WERI-Rb-1 (cell line): ENCODE data around the gene SYNCRIP.

Experiments
- DNase-seq: peaks from one replicate; pipeline ENCODE4 v3.0.0-alpha.2; 2020
- H3K27ac ChIP-seq: fragments of 250-450 bp; sonication (Bioruptor Pico); 2 replicates; pipeline ENCODE4 v1.5.1; 2020; ENCODE audit warnings: mild to moderate bottlenecking, moderate library complexity
- H3K27me3 ChIP-seq: fragments of 250-450 bp; sonication (Bioruptor Pico); 2 replicates; pipeline ENCODE4 v1.5.1; 2021; ENCODE audit warnings: mild to moderate bottlenecking, low read depth, moderate library complexity; ENCODE audit not compliant: insufficient read depth, severe bottlenecking
- H3K36me3 ChIP-seq: fragments of 250-450 bp; sonication (Bioruptor Pico); 2 replicates; pipeline ENCODE4 v1.5.1; 2020; ENCODE audit warnings: mild to moderate bottlenecking, moderate library complexity
- H3K4me3 ChIP-seq: 2 replicates; pipeline ENCODE4 v1.5.1; 2011; ENCODE audit warnings: low read depth, mild to moderate bottlenecking, control low read depth, low read length
- H3K9me3 ChIP-seq: fragments of 250-450 bp; sonication (Bioruptor Pico); 2 replicates; pipeline ENCODE4 v1.5.1; 2021; ENCODE audit warnings: mild to moderate bottlenecking, moderate library complexity; ENCODE audit not compliant: severe bottlenecking
- TF ChIP-seq, protein P1 (sequence below): IDR thresholded peaks from 2 replicates; pipeline ENCODE4 v1.5.1; 2011; ENCODE audit warnings: low read depth, mild to moderate bottlenecking, control low read depth, inconsistent platforms, low read length

SYNCRIP gene

DNA sequence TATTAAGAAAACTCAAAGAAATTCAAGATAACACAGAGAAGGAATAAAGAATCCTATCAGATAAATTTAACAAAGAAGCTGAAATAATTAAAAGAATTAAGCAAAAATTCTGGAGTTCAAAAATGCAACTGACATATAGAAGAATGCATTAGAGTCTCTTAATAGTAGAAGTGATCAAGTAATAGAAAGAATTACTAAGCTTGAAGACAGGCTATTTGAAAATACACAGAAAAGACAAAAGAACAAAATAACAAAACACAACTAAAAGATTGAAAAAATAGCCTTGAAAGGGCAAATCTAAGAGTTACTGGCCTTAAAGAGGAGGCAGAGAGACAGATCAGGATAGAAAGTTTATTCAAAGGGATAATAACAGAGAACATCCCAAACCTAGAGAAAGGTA lies 61.1 kb downstream of the SYNCRIP start:
- Histone ChIP-seq H3K27me3 (no peaks in the 10 kb centered on the region), H3K27ac (no peak overlapping the region), H3K9me3 (peaks cover 7% of the 10 kb centered on the region), H3K4me3 (no peak overlapping the region), H3K36me3 (no peaks in the 10 kb centered on the region)
- DNase-seq = no peak
- TF ChIP-seq, protein P1, sequence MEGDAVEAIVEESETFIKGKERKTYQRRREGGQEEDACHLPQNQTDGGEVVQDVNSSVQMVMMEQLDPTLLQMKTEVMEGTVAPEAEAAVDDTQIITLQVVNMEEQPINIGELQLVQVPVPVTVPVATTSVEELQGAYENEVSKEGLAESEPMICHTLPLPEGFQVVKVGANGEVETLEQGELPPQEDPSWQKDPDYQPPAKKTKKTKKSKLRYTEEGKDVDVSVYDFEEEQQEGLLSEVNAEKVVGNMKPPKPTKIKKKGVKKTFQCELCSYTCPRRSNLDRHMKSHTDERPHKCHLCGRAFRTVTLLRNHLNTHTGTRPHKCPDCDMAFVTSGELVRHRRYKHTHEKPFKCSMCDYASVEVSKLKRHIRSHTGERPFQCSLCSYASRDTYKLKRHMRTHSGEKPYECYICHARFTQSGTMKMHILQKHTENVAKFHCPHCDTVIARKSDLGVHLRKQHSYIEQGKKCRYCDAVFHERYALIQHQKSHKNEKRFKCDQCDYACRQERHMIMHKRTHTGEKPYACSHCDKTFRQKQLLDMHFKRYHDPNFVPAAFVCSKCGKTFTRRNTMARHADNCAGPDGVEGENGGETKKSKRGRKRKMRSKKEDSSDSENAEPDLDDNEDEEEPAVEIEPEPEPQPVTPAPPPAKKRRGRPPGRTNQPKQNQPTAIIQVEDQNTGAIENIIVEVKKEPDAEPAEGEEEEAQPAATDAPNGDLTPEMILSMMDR = no peak

DNA sequence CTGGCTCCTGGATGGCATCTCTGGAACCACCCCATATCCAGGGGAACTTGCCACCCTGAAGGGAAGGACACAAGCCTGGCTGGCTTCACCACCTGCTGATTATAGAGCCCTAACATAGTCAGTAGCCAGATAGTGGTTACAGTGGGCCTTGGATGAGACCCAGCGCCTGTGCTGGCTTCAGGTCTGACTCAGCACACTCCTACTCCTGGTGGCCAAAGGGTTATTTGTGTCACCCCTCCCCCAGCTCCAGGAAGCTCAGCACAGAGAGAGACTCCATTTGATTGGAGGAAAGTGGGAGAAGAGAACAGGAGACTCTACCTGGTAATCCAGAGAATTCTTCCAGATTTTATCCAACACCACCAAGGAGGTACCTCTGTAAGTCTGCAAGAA lies 61.8 kb downstream of the SYNCRIP start:
- no peak overlapping the region for H3K27ac ChIP-seq
- TF ChIP-seq, protein P1 = no peak

DNA sequence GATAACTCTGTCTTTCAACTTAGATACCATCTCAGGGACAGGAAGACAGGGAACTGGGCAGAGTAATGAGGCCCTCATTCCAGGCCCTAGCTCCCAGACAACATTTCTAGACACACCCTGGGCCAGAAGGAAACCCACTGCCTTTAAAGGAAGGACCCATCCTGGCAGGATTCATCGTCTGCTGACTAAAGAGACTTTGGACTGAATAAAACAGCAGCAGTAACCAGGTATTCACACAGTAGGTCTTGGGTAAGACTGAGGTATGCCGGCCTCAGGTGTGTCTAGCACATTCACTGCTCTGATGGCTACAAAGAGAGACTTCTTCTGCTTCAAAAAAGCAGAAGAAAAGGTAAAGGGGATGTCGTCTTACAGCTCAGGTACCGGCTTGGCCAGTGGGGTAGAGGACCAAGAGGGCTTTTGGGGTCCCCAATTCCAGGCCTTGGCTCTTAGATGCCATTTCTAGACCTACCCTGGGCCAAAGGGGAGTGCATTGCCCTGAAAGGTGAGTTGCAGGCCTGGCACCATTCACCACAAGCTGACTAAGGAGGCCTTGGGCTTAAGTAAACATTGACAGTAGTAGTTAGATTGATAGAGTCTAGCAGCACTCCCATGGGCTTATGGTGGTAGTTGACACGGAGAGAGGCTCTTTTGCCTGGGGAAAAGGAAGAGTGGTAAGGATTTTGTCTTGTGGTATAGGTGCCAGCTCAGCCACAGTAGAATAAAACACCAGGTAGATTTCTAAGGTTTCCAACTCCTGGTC lies 62.4 kb downstream of the SYNCRIP start:
- Histone ChIP-seq H3K4me3 (no peak overlapping the region), H3K9me3 (peaks cover 7% of the 10 kb centered on the region), H3K27me3 (no peaks in the 10 kb centered on the region), H3K27ac (no peak overlapping the region), H3K36me3 (no peaks in the 10 kb centered on the region)
- DNase-seq = no peak
- TF ChIP-seq, protein P1 = no peak

More for the DNA sequence above, 61.8 kb downstream of the SYNCRIP start:
- Histone ChIP-seq H3K27me3 (no peaks in the 10 kb centered on the region), H3K36me3 (no peaks in the 10 kb centered on the region), H3K9me3 (peaks cover 7% of the 10 kb centered on the region), H3K4me3 (no peak overlapping the region)
- no peak for DNase-seq

DNA sequence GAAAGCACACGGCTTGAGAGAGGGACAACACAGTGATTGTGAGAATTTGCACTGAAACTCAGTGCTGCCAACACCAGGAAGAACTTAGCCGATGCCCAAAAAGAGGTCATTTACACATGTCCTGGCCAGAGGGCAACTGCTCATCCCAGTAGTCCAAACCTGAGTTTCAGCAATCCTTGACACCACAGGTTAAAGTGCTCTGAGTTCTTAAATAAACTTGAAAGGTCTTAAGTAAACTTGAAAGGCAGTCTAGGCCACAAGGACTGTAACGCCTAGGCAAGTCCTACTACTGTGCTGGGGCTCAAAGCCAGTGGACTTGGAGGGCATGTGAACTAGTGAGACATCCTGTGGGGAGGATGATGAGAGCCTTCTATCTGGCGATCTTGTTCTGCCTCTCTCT lies 63.1 kb downstream of the SYNCRIP start:
- Histone ChIP-seq H3K4me3 (no peak overlapping the region), H3K27me3 (no peaks in the 10 kb centered on the region), H3K9me3 (peaks cover 7% of the 10 kb centered on the region), H3K27ac (no peak overlapping the region), H3K36me3 (no peaks in the 10 kb centered on the region)
- no peak for DNase-seq
- TF ChIP-seq, protein P1 = no peak

DNA sequence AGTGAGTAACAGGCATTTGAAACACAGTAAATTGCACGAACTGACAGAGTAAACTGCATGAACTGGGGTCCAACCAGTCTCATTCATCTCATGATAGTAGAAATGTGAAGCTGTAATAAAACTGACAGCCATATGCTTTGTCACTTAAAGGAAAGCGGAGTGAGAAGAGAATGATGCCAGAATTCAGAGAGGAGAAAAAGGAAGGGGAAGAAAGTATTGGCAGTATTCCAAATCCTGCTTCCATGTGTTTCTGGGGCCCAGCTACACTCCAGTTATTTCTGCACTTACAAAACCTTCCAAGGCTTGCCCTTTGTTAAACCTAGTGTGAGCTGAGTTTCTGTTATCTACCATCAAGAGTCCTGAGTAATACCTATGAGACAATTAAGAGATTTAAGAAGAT lies 66.2 kb downstream of the SYNCRIP start:
- Histone ChIP-seq H3K27ac (no peak overlapping the region), H3K27me3 (no peaks in the 10 kb centered on the region), H3K4me3 (no peak overlapping the region), H3K36me3 (peaks cover 6% of the 10 kb centered on the region), H3K9me3 (no peaks in the 10 kb centered on the region)
- no peak for DNase-seq
- TF ChIP-seq, protein P1 = no peak

DNA sequence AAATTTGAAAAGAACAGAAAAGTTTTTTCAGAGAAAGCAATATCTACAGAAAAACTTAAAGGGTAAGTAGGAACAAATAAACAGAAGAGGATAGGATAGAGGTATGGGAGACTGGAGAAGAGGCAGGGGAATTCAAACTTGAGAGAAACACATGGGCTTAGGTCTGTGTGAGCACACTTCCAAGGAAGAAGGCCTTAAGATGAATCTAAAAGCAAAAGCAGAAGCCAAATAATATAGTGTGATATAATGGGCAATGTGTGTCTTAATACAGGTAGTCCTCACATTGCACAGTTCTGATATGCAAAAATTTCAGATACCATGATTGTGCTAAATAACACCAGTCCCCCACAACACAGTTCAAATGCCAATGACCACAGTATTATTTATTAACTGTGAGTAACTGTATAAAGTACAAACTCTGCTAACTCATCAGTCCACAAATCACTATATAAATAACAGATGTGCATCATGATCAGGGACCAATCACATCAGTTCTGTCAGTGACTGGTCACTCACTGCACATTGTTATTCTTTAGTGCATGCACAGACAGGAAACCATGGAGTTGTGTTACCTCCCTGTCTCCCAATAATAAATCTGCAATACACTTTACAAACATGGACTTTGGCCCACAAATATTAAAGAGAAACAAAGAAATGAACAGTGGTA lies 67.6 kb downstream of the SYNCRIP start:
- DNase-seq = no peak
- no peaks in the 10 kb centered on the region for H3K9me3 ChIP-seq
- H3K4me3 ChIP-seq = no peak overlapping the region
- no peak overlapping the region for H3K27ac ChIP-seq
- no peaks in the 10 kb centered on the region for H3K27me3 ChIP-seq
- TF ChIP-seq, protein P1 = no peak
- peaks cover 8% of the 10 kb centered on the region for H3K36me3 ChIP-seq
